Measurements from ENCODE around the gene TSHZ2.

Gene TSHZ2

GRCh38 chr20:53077373-53078205 lies 105.4 kb downstream of the TSHZ2 start:
- H3K4me3 ChIP-seq (ENCODE audit: low read depth, low read length): no peak overlapping the region
- no peak for TF ChIP-seq CTCF (IDR thresholded peaks at IDR 0.05; ENCODE audit: low read depth, low read length)
- in situ Hi-C loops (cut with HindIII; ENCODE audit: low sequenced_read_pairs): no loop called here
- DNase-seq (ENCODE audit: low read depth, low spot score): peak; percentile 13

- in situ Hi-C loops (cut with HindIII; ENCODE audit: low sequenced_read_pairs): no loop called here
- TF ChIP-seq CTCF (IDR thresholded peaks at IDR 0.05; ENCODE audit: low read depth, low read length): no peak
- no peak for DNase-seq (ENCODE audit: low read depth, low spot score)
- no peak overlapping the region for H3K4me3 ChIP-seq (ENCODE audit: low read depth, low read length)
Observed at GRCh38 chr20:53078761-53079160, 106.6 kb downstream of the TSHZ2 start.

DNA sequence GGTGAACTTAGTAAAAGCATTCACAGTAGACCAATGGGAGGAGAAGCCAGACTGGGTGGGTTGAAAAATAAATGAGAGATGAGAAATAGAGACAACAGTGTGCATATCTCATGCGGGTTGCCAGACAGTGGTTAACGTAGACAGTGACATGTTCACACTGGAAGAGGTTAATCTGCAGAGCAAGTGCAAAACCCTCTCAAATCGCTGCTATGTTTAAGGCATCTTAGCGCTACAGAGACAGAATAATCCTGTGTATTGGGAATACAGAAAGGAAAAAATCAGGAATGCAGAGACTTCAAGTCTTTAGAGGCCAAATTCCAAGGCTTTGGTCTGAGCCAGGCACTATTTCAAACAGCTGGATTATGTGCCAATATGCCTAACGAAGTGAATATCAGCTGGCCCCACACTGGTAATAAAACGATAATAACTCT lies 107.1 kb downstream of the TSHZ2 start:
- in situ Hi-C loops (cut with HindIII; ENCODE audit: low sequenced_read_pairs): no loop called here
- TF ChIP-seq CTCF (IDR thresholded peaks at IDR 0.05; ENCODE audit: low read depth, low read length): no peak
- no peak for DNase-seq (ENCODE audit: low read depth, low spot score)
- H3K4me3 ChIP-seq (ENCODE audit: low read depth, low read length): no peak overlapping the region

GRCh38 chr20:53079828-53080686 lies 107.9 kb downstream of the TSHZ2 start:
- in situ Hi-C loops (cut with HindIII; ENCODE audit: low sequenced_read_pairs): no loop called here
- TF ChIP-seq CTCF (IDR thresholded peaks at IDR 0.05; ENCODE audit: low read depth, low read length): no peak
- H3K4me3 ChIP-seq (ENCODE audit: low read depth, low read length): no peak overlapping the region
- DNase-seq (ENCODE audit: low read depth, low spot score): no peak

DNA sequence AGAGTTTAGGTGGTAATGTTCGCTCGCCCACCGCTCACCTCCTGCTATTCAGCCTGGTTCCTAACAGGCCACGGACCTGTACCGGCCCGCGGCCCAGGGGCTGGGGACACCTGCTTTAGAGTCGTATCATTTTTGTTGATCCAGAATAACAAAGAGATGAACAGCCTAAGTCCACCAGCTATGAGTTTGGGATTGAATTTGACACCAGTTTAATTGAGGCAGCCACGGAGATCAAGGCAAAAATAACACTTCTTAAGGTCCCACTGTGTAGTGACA lies 108.5 kb downstream of the TSHZ2 start:
- no peak overlapping the region for H3K4me3 ChIP-seq (ENCODE audit: low read depth, low read length)
- DNase-seq (ENCODE audit: low read depth, low spot score): no peak
- in situ Hi-C loops (cut with HindIII; ENCODE audit: low sequenced_read_pairs): no loop called here
- TF ChIP-seq CTCF (IDR thresholded peaks at IDR 0.05; ENCODE audit: low read depth, low read length): no peak

GRCh38 chr20:53080969-53081871 lies 109.1 kb downstream of the TSHZ2 start:
- TF ChIP-seq CTCF (IDR thresholded peaks at IDR 0.05; ENCODE audit: low read depth, low read length): no peak
- peak; percentile 47 for DNase-seq (ENCODE audit: low read depth, low spot score)
- H3K4me3 ChIP-seq (ENCODE audit: low read depth, low read length): no peak overlapping the region
- in situ Hi-C loops (cut with HindIII; ENCODE audit: low sequenced_read_pairs): no loop called here
